HTR-8/SVneo (cell line): ENCODE measurements around the gene CACNG7.

Experiments used
- DNase-seq: peaks from one replicate; pipeline ENCODE4 v3.0.0; 2011; ENCODE audit warnings: low spot score, mixed read lengths; ENCODE audit not compliant: insufficient read length
- FAIRE-seq: peaks from 2 replicates; lab custom pipeline; 2011; peaks lifted over from hg19 to GRCh38; lab: Jason Lieb, UNC

CACNG7 gene

GRCh38 chr19:53877361-53877766, 31.7 kb upstream of the CACNG7 start:
- no peak for DNase-seq
- no peak for FAIRE-seq

DNA sequence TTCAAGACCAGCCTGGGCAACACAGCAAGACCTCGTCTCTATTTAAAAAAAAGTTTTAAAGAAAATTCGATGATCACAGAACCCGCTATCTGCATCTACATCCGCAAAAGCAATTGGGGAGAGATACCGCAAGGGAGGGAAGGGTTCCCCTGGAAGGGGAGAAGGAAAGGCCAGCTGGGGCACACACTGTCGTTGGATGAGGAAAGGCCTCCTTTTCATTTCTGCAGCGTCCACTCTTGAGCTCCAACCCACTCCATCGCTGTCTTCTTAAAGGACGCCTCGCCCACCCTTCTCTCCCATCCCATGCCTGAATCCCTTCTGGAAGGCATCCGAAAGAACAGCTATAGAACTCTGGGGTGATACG, 30.3 kb upstream of the CACNG7 start:
- FAIRE-seq (no peak), DNase-seq (no peak)

DNA sequence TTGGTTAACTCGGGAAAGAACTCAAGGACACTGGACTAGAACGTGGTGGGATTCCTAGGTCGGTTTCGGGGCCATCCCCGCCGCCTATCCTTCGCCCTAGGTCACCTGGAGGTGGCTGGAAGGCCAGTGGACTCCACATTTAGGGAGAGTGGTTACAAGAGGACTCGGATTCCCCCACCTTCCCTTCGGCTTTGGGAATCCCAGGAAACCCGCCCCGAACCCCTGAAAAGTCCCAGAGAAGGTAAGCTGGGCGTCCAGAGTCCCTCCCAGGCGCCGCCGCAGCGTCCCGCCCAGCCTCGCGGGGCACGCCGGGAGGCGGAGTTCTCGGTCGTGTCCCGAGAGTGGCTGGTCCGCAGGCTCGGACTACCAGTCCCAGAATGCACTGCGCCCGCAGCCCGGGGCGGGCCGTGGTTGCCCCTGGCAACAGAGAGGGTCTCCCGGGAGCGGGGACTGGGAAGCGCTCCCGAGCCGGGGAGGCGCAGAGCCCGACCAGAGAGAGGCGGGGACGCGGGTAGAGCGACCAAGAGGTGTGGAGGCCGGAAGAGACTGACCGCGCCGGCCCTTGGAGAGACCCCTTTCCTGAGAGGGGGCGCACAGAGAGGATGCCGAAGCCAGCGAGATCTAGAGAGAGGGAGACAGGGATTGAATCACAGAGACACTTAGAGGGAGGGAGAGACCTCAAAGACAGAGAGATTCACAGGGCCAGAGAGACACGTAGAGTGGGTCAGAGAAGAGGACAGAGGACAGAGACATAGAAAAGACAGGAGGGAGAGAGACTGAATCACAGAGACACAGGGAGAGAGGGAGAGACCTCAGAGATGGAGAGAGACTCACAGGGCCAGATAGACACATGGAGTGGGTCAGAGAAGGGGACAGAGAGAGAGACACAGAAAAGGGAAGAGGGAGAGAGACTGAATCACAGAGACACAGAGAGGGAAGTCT, 29.7 kb upstream of the CACNG7 start:
- FAIRE-seq = peak; percentile 92

GRCh38 chr19:53880711-53881481, 28.2 kb upstream of the CACNG7 start:
- no peak for DNase-seq
- FAIRE-seq = no peak

More for the DNA sequence above, 29.7 kb upstream of the CACNG7 start:
- DNase-seq = peak; percentile 95

DNA sequence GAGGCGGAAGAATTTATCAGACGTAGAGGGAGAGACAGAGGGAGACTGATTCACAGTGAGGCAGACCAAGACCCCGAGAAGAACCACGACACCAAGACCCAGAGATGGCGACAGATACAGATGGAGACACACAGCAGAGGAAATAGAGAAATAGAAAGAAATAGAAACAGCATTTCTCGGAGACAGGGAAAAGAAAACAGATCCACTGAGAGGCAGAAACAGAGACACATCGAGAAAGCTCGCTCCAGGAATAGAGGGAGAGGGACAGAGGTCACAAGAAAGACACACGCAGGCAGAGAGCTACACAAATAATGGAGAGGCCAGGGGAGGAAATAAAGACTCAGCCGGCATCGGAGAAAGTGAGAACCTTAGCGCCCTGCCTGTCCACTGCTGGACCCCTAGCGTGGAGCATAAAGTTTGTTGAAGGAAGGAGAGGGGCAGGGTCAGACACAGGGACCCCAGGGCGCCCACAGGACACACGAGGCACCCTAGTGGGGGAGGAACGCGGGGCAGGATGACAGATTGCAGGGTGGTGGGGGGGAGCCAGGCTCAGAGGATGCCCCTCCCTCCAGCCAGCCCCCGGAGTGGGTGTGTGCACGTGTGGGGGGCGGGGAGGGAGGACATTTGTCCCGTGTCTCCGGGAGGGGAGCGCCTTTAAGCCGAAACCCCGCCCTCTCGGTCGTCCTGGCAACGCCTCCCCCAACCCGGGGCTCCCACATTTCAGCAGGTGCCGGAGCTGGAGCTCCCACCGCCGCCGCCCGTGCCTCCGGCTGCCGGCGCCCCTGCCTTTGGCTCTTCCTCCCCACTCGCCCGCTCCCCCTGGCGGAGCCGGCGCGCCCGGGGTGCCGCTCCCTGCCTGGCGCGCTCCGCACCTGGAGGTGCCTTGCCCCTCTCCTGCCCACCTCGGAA, 27.3 kb upstream of the CACNG7 start, which contains the start of gene PRKCG:
TSS of gene PRKCG (plus strand) at position 716 of the 909 bp plus-strand sequence. CDS start 298 bp downstream, outside the sequence.
- FAIRE-seq (peak; percentile 54), DNase-seq (no peak)

DNA sequence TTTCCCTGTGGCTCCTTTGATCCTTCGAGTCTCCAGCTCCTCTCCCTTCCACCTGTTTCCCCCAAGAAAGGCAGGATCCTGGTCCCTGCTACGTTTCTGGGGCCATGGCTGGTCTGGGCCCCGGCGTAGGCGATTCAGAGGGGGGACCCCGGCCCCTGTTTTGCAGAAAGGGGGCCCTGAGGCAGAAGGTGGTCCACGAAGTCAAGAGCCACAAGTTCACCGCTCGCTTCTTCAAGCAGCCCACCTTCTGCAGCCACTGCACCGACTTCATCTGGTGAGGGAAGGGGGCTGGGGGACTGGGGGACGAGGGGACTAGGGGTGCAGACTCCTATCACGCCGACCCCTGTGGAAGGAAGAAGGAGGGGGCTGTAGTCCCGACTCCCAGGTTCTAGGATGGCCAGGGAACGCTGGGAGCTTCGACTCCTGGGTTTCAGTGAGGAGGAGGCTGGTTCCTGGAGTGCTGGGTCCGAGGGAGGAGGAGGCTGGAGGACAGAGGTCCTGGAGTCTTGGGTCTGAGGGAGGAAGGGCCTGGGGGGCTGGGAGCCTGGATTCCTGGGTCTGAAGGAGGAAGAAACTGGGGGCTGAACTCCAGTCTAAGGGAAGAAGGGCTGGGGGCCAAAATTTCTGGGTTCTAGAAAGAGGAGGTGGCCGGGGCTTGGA, 26.6 kb upstream of the CACNG7 start:
- no peak for DNase-seq

DNA sequence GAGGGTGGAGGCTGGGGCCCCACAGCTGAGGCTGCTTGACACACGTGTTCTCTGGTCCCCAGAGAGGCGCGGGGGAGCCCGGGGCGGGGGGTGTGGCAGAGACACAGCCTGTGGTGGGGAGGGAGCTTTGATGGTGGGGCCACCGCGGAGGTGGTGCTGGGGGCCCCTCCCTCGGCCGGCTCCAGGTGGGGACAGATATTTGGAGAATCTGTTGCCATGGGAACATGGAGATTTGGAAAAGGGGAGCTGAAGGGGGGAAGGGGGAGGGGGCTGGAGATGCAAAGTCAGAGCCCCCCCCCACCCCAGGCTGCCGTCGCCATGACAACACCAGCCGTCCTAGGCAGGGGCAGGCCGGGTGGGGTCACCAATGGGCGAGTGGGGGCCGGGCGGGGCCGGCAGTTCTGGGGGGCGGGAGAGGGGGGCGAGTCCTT, 25.8 kb upstream of the CACNG7 start:
- no peak for FAIRE-seq

More for the DNA sequence above, 26.6 kb upstream of the CACNG7 start:
- no peak for FAIRE-seq

GRCh38 chr19:53883741-53884140, 25.3 kb upstream of the CACNG7 start:
- no peak for FAIRE-seq

More for the DNA sequence above, 25.8 kb upstream of the CACNG7 start:
- DNase-seq = no peak

DNA sequence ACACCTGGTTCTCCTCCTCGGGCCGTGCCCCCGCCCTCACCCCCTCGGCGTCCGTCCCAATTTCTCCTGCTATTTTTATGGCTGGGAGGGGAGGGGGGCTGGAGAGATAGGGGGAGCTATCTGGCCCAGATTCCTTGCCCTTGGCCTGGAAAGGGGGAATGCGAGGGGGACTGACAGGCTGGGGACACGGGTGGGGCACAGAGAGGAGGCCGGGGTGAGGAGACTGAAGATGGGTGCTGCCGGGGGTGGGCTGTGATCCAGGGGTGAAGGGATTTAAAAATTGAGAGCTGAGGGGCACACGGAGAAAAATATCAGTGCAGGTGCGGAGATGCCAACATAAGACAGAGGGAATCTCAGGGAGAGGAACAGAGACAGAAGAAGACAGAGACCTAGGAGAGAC, 24.8 kb upstream of the CACNG7 start:
- no peak for FAIRE-seq
- no peak for DNase-seq

More at GRCh38 chr19:53883741-53884140, 25.3 kb upstream of the CACNG7 start:
- no peak for DNase-seq

- no peak for FAIRE-seq
- DNase-seq = no peak
These were observed 24.0 kb upstream of the CACNG7 start for GRCh38 chr19:53885036-53885435.

- FAIRE-seq (no peak), DNase-seq (no peak)
These were observed 16.6 kb upstream of the CACNG7 start for GRCh38 chr19:53892301-53892980.

- FAIRE-seq = no peak
- no peak for DNase-seq
These were observed 16.1 kb upstream of the CACNG7 start for GRCh38 chr19:53892981-53893325.

DNA sequence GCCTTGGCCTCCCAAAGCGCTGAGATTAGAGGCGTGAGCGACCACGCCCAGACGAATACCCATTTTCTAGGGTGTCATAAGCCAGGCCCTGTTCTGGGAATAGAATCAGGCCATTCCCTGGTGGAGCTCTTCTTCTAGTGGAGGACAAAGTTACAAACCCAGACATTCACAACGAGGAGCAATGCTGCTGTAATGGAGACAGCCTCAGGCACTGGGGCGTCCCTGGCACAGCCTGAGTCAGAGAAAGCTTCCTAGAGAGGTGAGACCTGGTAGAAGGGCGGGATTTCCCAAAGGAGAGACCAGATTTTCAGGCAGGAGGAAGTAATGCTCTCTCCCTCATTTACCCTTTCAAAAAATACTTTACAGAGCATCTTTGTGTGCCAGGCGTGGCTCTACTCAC, 14.4 kb upstream of the CACNG7 start:
- FAIRE-seq (no peak), DNase-seq (no peak)

- no peak for FAIRE-seq
- no peak for DNase-seq
These were observed 12.4 kb upstream of the CACNG7 start for GRCh38 chr19:53896682-53897081.

- no peak for FAIRE-seq
- DNase-seq = no peak
These were observed 11.6 kb upstream of the CACNG7 start for GRCh38 chr19:53897459-53897858.

DNA sequence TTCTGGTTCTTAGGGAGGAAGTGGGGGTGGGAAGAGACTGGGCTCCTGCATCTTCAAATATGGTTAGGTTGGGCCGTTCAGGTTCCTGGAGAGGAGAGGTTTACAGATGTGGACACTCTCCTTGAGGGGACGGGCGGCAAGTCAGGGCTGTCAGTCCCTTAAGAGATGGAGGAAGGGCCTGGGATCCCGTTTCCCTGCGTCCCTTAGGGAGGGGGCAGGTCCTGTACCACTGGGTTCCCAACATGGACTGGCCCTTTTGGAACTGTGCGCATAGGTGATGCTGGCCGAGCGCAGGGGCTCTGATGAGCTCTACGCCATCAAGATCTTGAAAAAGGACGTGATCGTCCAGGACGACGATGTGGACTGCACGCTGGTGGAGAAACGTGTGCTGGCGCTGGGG, 10.9 kb upstream of the CACNG7 start:
- no peak for FAIRE-seq
- no peak for DNase-seq

DNA sequence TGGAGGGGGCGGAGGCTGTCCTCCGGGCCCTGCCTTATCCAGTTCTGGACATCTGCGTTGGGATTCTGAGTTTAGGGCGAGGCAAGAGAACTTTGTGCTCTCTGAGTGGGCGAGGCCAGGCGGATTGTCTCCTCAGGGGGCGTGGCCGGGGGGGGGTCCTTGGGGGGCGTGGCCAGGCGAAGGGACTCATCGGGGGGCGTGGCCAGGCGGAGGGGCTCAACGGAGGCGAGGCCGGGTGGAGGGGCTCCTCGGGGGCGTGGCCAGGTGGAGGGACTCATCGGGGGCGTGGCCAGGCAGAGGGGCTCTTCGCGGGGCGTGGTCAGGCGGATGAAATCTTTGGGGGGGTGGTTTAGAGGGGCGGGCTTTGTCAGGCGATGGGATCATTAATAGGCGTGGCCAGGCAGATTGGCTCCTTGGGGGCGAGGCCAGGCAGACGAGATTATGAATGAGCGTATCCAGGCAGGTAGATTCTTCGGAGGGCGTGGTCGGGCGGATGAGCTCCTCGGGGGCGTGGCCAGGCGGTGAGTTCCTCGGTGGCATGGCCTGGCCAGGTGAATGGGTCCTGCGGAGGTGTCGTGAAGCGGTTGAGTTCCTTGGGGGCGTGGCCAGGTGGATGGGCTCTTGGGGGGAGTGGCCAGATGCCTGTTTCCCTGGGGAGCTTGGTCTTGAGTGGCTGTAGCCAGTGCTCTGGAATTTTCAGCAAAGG, 10.3 kb upstream of the CACNG7 start:
- FAIRE-seq (no peak), DNase-seq (no peak)

GRCh38 chr19:53900191-53900860, 8.8 kb upstream of the CACNG7 start:
- DNase-seq (no peak), FAIRE-seq (no peak)
